KMS-11 (cell line): ENCODE measurements around the gene STXBP1.
"Not testable (repeated sequence)": the region's sequence is repeated elsewhere in the genome, so short reads cannot be mapped to it uniquely, and the experiment has no call there.

ENCODE experiments used
- H2AFZ ChIP-seq: fragments of 200-600 bp; sonication (generic); 2 replicates; pipeline ENCODE4 v1.6.1; 2016; ENCODE audit warnings: antibody characterized with exemption, mixed run types, low read depth
- H3K27ac ChIP-seq: fragments of 200-600 bp; sonication (generic); 2 replicates; pipeline ENCODE4 v1.6.1; 2016; ENCODE audit warnings: mild to moderate bottlenecking, mixed run types
- H3K27me3 ChIP-seq: fragments of 200-600 bp; sonication (generic); 2 replicates; pipeline ENCODE4 v1.6.1; 2017; ENCODE audit warnings: mild to moderate bottlenecking, low read depth, mixed run types, moderate library complexity; ENCODE audit not compliant: insufficient read depth
- H3K36me3 ChIP-seq: fragments of 200-600 bp; sonication (generic); 2 replicates; pipeline ENCODE4 v1.6.1; 2017; ENCODE audit warnings: mild to moderate bottlenecking, mixed run types; ENCODE audit not compliant: insufficient read depth
- H3K4me1 ChIP-seq: fragments of 200-600 bp; sonication (generic); 2 replicates; pipeline ENCODE4 v1.6.1; 2016; ENCODE audit warnings: mild to moderate bottlenecking, low read depth, mixed run types; ENCODE audit not compliant: poor library complexity, severe bottlenecking
- H3K4me2 ChIP-seq: fragments of 200-600 bp; sonication (generic); 2 replicates; pipeline ENCODE4 v1.7.0; 2016; ENCODE audit warnings: mild to moderate bottlenecking, mixed run types
- H3K4me3 ChIP-seq: fragments of 200-600 bp; sonication (generic); IDR thresholded peaks from 2 replicates; pipeline ENCODE4 v1.6.1; 2017; ENCODE audit warnings: low read depth, low read length, mixed read lengths; ENCODE audit not compliant: insufficient read depth
- H3K79me2 ChIP-seq: fragments of 200-600 bp; sonication (generic); 2 replicates; pipeline ENCODE4 v1.6.1; 2016; ENCODE audit warnings: low read depth, mixed run types; ENCODE audit not compliant: insufficient read depth
- H3K9ac ChIP-seq: fragments of 200-600 bp; sonication (generic); 2 replicates; pipeline ENCODE4 v1.6.1; 2016; ENCODE audit warnings: mild to moderate bottlenecking, mixed run types
- H4K20me1 ChIP-seq: fragments of 200-600 bp; sonication (generic); 2 replicates; pipeline ENCODE4 v1.6.1; 2016; ENCODE audit warnings: mild to moderate bottlenecking, mixed run types; ENCODE audit not compliant: insufficient read depth
- TF ChIP-seq, protein P1 (sequence below): fragments of 200-600 bp; sonication (generic); conservative IDR thresholded peaks from 2 replicates; pipeline ENCODE4 v1.6.1; 2017; ENCODE audit warnings: low read depth, mild to moderate bottlenecking, antibody characterized with exemption, low read length, moderate library complexity, mixed read lengths

STXBP1 gene

DNA sequence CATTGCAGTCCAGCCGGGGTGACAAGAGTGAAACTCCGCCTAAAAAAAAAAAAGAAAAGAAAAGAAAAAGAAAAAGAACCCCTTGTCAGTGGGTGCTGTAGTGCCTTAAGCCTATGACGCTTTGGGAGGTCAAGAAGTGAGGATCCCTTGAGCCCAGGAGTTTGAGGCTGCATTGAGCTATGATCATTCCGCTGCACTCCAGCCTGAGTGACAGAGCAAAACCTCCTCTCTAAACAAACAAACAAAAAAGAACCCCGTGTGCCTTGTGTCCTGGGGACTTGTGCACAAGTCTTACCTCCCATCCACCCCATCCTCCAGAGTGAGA is 33.5 kb upstream of the STXBP1 start:
- Histone ChIP-seq H3K27ac (no peak overlapping the region), H3K4me1 (no peaks in the 10 kb centered on the region), H3K79me2 (no peaks in the 10 kb centered on the region), H3K9ac (no peak overlapping the region), H3K4me3 (no peak overlapping the region), H3K27me3 (no peaks in the 10 kb centered on the region), H2AFZ (no peak overlapping the region), H3K36me3 (no peaks in the 10 kb centered on the region), H4K20me1 (no peaks in the 10 kb centered on the region), H3K4me2 (no peak overlapping the region)
- TF ChIP-seq, protein P1, sequence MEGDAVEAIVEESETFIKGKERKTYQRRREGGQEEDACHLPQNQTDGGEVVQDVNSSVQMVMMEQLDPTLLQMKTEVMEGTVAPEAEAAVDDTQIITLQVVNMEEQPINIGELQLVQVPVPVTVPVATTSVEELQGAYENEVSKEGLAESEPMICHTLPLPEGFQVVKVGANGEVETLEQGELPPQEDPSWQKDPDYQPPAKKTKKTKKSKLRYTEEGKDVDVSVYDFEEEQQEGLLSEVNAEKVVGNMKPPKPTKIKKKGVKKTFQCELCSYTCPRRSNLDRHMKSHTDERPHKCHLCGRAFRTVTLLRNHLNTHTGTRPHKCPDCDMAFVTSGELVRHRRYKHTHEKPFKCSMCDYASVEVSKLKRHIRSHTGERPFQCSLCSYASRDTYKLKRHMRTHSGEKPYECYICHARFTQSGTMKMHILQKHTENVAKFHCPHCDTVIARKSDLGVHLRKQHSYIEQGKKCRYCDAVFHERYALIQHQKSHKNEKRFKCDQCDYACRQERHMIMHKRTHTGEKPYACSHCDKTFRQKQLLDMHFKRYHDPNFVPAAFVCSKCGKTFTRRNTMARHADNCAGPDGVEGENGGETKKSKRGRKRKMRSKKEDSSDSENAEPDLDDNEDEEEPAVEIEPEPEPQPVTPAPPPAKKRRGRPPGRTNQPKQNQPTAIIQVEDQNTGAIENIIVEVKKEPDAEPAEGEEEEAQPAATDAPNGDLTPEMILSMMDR: no peak

DNA sequence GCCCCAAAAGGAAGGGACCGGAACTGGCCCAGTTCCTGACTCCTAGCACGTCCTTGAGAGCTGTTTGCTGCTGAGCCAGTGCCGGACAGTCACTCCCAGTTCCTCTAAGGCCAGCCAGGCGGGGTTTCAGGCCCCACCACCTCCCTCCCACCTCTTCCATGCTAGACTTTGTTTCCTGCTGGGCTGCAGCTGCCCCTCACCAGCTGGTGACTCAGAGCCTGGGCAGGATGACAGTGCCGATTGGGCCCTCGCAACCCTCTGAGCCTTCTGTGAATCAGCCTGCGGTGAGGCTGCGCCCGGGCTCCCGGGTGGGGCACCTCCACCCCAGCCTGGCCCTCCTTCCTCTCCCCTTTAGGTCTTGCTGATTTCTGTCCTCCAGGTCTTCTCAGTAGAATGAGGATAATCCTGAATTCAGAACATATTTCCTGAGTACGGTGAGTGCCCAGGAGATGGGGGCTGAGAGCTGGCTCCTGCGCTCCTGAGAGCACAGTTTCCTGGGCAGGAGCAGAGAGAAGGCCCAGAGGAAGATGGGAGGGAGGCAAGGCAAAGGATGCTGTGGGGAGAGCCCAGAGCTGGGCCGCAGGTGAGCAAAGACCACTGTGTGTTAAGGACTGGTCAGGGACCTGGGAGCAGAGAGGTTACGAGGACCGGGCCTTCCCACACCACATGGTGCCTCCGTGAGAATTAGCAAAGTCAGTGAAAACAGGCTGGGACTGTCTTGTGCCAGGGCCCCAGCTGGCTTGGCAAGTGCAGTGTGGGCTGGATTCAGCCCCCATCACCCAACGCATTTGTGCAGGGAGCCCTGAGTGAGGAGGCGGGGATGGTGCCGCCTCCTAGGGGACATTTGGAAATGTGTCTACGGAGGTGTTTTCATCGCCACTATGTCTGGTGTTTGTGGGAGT is 32.9 kb upstream of the STXBP1 start:
- Histone ChIP-seq H3K36me3 (no peaks in the 10 kb centered on the region), H3K4me2 (no peak overlapping the region), H2AFZ (no peak overlapping the region), H3K27ac (no peak overlapping the region), H3K4me1 (no peaks in the 10 kb centered on the region), H3K4me3 (no peak overlapping the region), H3K27me3 (no peaks in the 10 kb centered on the region), H4K20me1 (no peaks in the 10 kb centered on the region), H3K79me2 (no peaks in the 10 kb centered on the region), H3K9ac (no peak overlapping the region)
- TF ChIP-seq, protein P1: no peak

DNA sequence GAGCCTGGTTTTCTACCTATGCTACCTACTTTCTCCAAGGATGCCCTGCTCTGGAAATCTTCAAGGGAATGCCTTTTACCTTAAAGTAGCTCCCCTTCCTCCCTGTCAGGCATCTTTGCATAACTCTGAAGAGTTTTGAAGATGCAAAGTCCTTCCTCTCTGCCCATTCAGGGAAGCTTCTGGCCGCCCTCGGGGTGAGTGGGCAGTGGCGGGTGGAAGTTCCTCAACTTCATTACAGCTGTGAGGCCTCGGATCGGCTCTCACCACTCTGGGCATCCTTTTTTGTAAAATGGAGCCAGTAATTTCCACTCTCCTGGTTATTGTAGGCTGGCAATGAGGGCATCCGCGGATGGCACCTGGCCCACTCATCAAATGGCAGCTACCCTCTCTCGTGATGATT is 31.7 kb upstream of the STXBP1 start:
- H3K27ac ChIP-seq: no peak overlapping the region
- H3K27me3 ChIP-seq: no peaks in the 10 kb centered on the region
- no peaks in the 10 kb centered on the region for H3K4me1 ChIP-seq
- TF ChIP-seq, protein P1: no peak
- no peak overlapping the region for H3K9ac ChIP-seq
- H3K4me2 ChIP-seq: no peak overlapping the region
- no peaks in the 10 kb centered on the region for H4K20me1 ChIP-seq
- H3K79me2 ChIP-seq: no peaks in the 10 kb centered on the region
- H3K4me3 ChIP-seq: no peak overlapping the region
- no peaks in the 10 kb centered on the region for H3K36me3 ChIP-seq
- H2AFZ ChIP-seq: no peak overlapping the region

DNA sequence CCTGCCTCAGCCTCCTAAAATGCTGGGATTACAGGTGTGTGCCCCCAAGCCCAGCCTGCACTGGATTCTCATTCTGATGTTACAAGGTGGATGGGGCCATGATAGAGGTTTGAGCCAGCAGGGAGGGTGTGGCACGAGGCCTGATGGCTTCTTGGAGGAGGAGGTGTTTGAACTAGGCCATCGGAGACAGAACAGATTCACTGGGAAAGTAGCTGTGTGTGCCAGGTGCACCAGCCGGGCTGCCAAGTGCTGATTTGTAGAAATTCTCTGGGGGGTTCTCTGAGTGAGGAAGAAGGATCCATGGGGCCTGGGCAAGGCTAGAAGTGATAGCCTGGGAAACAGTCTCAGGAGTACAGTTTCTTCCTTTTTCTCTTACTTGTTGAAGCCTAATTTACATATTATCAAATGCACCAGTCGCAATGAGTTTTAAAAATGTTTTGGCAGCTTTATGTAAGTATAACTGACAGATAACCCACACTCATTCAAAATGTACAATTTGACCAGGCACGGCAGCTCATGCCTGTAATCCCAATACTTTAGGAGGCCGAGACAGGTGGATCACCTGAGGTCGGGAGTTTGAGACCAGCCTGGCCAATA is 31.1 kb upstream of the STXBP1 start:
- no peak overlapping the region for H3K9ac ChIP-seq
- H3K27ac ChIP-seq: no peak overlapping the region
- no peak overlapping the region for H3K4me3 ChIP-seq
- H2AFZ ChIP-seq: no peak overlapping the region
- no peaks in the 10 kb centered on the region for H3K79me2 ChIP-seq
- H3K4me2 ChIP-seq: no peak overlapping the region
- TF ChIP-seq, protein P1: no peak
- H3K36me3 ChIP-seq: no peaks in the 10 kb centered on the region
- no peaks in the 10 kb centered on the region for H4K20me1 ChIP-seq
- no peaks in the 10 kb centered on the region for H3K27me3 ChIP-seq
- no peaks in the 10 kb centered on the region for H3K4me1 ChIP-seq

DNA sequence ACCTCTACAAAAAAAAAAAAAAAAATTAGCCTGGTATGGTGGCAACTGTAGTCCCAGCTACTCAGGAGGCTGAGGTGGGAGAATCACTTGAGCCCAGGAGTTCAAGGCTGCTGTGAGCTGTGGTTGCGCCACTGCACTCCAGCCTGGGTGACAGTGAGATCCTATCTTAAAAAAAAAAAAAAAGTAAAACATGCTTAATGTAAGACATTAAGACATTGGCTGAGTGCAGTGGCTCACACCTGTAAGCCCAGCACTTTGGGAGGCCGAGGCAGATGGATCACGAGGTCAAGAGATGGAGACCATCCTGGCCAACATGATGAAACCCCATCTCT is 27.6 kb upstream of the STXBP1 start:
- not testable (repeated sequence) for H3K27ac ChIP-seq, H3K4me3 ChIP-seq

More for the DNA sequence above, 27.6 kb upstream of the STXBP1 start:
- not testable (repeated sequence) for H2AFZ ChIP-seq, H3K79me2 ChIP-seq, H4K20me1 ChIP-seq, H3K9ac ChIP-seq, H3K27me3 ChIP-seq, H3K36me3 ChIP-seq, H3K4me1 ChIP-seq, H3K4me2 ChIP-seq
